GM18511 (cell line): ENCODE results near the gene AMN1.
"Not testable (repeated sequence)": the region's sequence is repeated elsewhere in the genome, so short reads cannot be mapped to it uniquely, and the experiment has no call there.

Experiments used
- ATAC-seq: cut with Tn5 transposase; IDR thresholded peaks from one replicate; pipeline ENCODE4 v1.9.1; 2021; ENCODE audit warnings: mild to moderate bottlenecking, moderate library complexity; ENCODE audit not compliant: unreplicated experiment

Gene AMN1

GRCh38 chr12:31728917-31729640 is at the start of gene AMN1:
AMN1 (minus strand) TSS chr12:31729021; CDS start chr12:31729008, 13 bp downstream.
- ATAC-seq = peak; percentile 96

- ATAC-seq = peak; percentile 85
Measured at GRCh38 chr12:31773867-31774266, 45.0 kb upstream of the AMN1 start.

- peak; percentile 84 for ATAC-seq
Measured at GRCh38 chr12:31773223-31773750, 44.5 kb upstream of the AMN1 start.

GRCh38 chr12:31772685-31773222 is 43.9 kb upstream of the AMN1 start:
- no peak for ATAC-seq

- ATAC-seq = no peak
Measured at GRCh38 chr12:31772186-31772585, 43.4 kb upstream of the AMN1 start.

- ATAC-seq = no peak
Measured at GRCh38 chr12:31768046-31768445, 39.2 kb upstream of the AMN1 start.

- ATAC-seq = no peak
Measured at GRCh38 chr12:31765931-31766330, 37.1 kb upstream of the AMN1 start.

GRCh38 chr12:31759632-31760459 is 31.0 kb upstream of the AMN1 start:
- no peak for ATAC-seq

GRCh38 chr12:31758297-31758696 is 29.5 kb upstream of the AMN1 start:
- not testable (repeated sequence) for ATAC-seq

GRCh38 chr12:31756977-31757420 is 28.2 kb upstream of the AMN1 start:
- ATAC-seq = peak; percentile 50

- no peak for ATAC-seq
Measured at GRCh38 chr12:31752450-31752849, 23.6 kb upstream of the AMN1 start.

- ATAC-seq = no peak
Measured at GRCh38 chr12:31751085-31751484, 22.3 kb upstream of the AMN1 start.

GRCh38 chr12:31750747-31751039 is 21.9 kb upstream of the AMN1 start:
- no peak for ATAC-seq

GRCh38 chr12:31749024-31749704 is 20.3 kb upstream of the AMN1 start:
- peak; percentile 82 for ATAC-seq

GRCh38 chr12:31745242-31745641 is 16.4 kb upstream of the AMN1 start:
- no peak for ATAC-seq

- not testable (repeated sequence) for ATAC-seq
Measured at GRCh38 chr12:31744363-31744762, 15.5 kb upstream of the AMN1 start.

- no peak for ATAC-seq
Measured at GRCh38 chr12:31742891-31743290, 14.1 kb upstream of the AMN1 start.

GRCh38 chr12:31740628-31741027 is 11.8 kb upstream of the AMN1 start:
- ATAC-seq = no peak

GRCh38 chr12:31737763-31738162 is 8.9 kb upstream of the AMN1 start:
- no peak for ATAC-seq

- no peak for ATAC-seq
Measured at GRCh38 chr12:31737345-31737744, 8.5 kb upstream of the AMN1 start.

GRCh38 chr12:31736472-31736871 is 7.7 kb upstream of the AMN1 start:
- no peak for ATAC-seq
